ENCODE results near the gene VTI1A. TPM values are rescaled to one million over a fixed set of nuclear protein-coding genes. Genes with fewer than 3 reads are reported as not detected.

VTI1A gene
- total RNA-seq, 2 donors from 2014 or later = 71.6 to 139 TPM

- TF ChIP-seq CTCF (IDR thresholded peaks at IDR 0.05) = no peak
Measured at GRCh38 chr10:112769081-112769480, 322.1 kb downstream of the VTI1A start.

GRCh38 chr10:112769611-112770370 is 322.8 kb downstream of the VTI1A start:
- Histone ChIP-seq H3K27ac (no peak overlapping the region), H3K36me3 (no peaks in the 10 kb centered on the region), H3K4me1 (ENCODE audit: control insufficient read depth in 1 of 2, low read depth in 2 of 2) (no peaks in the 10 kb centered on the region), H3K27me3 (replicated peaks; ENCODE audit: insufficient read depth) (no peaks in the 10 kb centered on the region), H3K9me3 (no peaks in the 10 kb centered on the region), H3K4me3 (no peak overlapping the region)
- no peak for ATAC-seq (ENCODE audit: insufficient number of reproducible peaks, low FRiP score, low read depth)
- no peak for DNase-seq (ENCODE audit: low spot score)
- no peak for TF ChIP-seq CTCF (IDR thresholded peaks at IDR 0.05)

More at GRCh38 chr10:112769081-112769480, 322.1 kb downstream of the VTI1A start:
- Histone ChIP-seq H3K4me3 (no peak overlapping the region), H3K36me3 (no peaks in the 10 kb centered on the region), H3K27me3 (replicated peaks; ENCODE audit: insufficient read depth) (no peaks in the 10 kb centered on the region), H3K9me3 (no peaks in the 10 kb centered on the region), H3K4me1 (ENCODE audit: control insufficient read depth in 1 of 2, low read depth in 2 of 2) (no peaks in the 10 kb centered on the region), H3K27ac (no peak overlapping the region)
- DNase-seq (ENCODE audit: low spot score) (no peak), ATAC-seq (ENCODE audit: insufficient number of reproducible peaks, low FRiP score, low read depth) (no peak)

- DNase-seq (ENCODE audit: low spot score) (no peak), ATAC-seq (ENCODE audit: insufficient number of reproducible peaks, low FRiP score, low read depth) (no peak)
- Histone ChIP-seq H3K27ac (no peak overlapping the region), H3K4me1 (ENCODE audit: control insufficient read depth in 1 of 2, low read depth in 2 of 2) (no peaks in the 10 kb centered on the region), H3K27me3 (replicated peaks; ENCODE audit: insufficient read depth) (no peaks in the 10 kb centered on the region), H3K9me3 (no peaks in the 10 kb centered on the region), H3K36me3 (no peaks in the 10 kb centered on the region), H3K4me3 (no peak overlapping the region)
- no peak for TF ChIP-seq CTCF (IDR thresholded peaks at IDR 0.05)
Measured at GRCh38 chr10:112771733-112772132, 324.7 kb downstream of the VTI1A start.

GRCh38 chr10:112773783-112774182 is 326.8 kb downstream of the VTI1A start:
- DNase-seq (ENCODE audit: low spot score) = no peak
- H3K4me1 ChIP-seq (ENCODE audit: control insufficient read depth in 1 of 2, low read depth in 2 of 2) = peaks cover 0 to 5% of the 10 kb centered on the region in 2 donors

GRCh38 chr10:112774210-112774609 is 327.2 kb downstream of the VTI1A start:
- no peak overlapping the region for H3K27ac ChIP-seq
- DNase-seq (ENCODE audit: low spot score) (no peak), ATAC-seq (ENCODE audit: insufficient number of reproducible peaks, low FRiP score, low read depth) (no peak)
- peaks cover 0 to 10% of the 10 kb centered on the region in 2 donors for H3K4me1 ChIP-seq (ENCODE audit: control insufficient read depth in 1 of 2, low read depth in 2 of 2)
- no peak for TF ChIP-seq CTCF (IDR thresholded peaks at IDR 0.05)
- H3K9me3 ChIP-seq = no peaks in the 10 kb centered on the region
- no peaks in the 10 kb centered on the region for H3K36me3 ChIP-seq
- no peaks in the 10 kb centered on the region for H3K27me3 ChIP-seq (replicated peaks; ENCODE audit: insufficient read depth)
- H3K4me3 ChIP-seq = no peak overlapping the region

More at GRCh38 chr10:112773783-112774182, 326.8 kb downstream of the VTI1A start:
- no peak for TF ChIP-seq CTCF (IDR thresholded peaks at IDR 0.05)
- Histone ChIP-seq H3K36me3 (no peaks in the 10 kb centered on the region), H3K27ac (no peak overlapping the region), H3K27me3 (replicated peaks; ENCODE audit: insufficient read depth) (no peaks in the 10 kb centered on the region), H3K9me3 (no peaks in the 10 kb centered on the region), H3K4me3 (no peak overlapping the region)
- ATAC-seq (ENCODE audit: insufficient number of reproducible peaks, low FRiP score, low read depth) = no peak

Data from thoracic aorta (tissue), 2 donors.